ENCODE measurements around the gene MYO15B. TPM values are rescaled to one million over a fixed set of nuclear protein-coding genes. Genes with fewer than 3 reads are reported as not detected.
"Not testable (repeated sequence)": the region's sequence is repeated elsewhere in the genome, so short reads cannot be mapped to it uniquely, and the experiment has no call there.

The MYO15B gene
- total and polyA plus RNA-seq, 2 donors: 78.1 to 108 TPM

DNA sequence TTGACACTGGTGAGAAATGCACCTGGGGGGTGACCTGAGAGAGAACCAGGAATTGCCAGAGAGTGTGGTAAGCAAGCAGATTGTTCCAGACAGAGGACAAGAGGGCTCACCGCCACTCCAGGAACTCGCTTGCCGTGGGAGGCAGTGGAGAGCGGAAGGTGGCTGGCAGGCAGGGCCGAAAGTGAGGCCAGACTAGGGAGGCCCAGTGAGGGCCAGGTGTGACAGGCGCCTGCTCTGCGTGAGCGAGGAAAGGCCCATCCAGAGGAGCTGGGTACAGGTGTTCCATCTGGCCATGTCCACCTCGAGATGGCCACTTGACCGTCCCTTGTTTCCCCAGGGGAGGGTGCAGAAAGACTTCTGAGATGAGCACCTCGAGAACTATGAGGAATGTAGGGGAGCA, 11.9 kb upstream of the MYO15B start:
- no peak overlapping the region for H3K4me3 ChIP-seq (ENCODE audit: low read depth, low read length)
- peaks cover 4% of the 10 kb centered on the region for H3K36me3 ChIP-seq (ENCODE audit: insufficient read depth)
- H3K27ac ChIP-seq (ENCODE audit: low read depth): no peak overlapping the region
- H3K4me1 ChIP-seq (ENCODE audit: insufficient read depth): no peaks in the 10 kb centered on the region
- 65% methylated on average over 11 of the region's 11 CpGs for WGBS
- no peak for DNase-seq (ENCODE audit: extremely low spot score)

DNA sequence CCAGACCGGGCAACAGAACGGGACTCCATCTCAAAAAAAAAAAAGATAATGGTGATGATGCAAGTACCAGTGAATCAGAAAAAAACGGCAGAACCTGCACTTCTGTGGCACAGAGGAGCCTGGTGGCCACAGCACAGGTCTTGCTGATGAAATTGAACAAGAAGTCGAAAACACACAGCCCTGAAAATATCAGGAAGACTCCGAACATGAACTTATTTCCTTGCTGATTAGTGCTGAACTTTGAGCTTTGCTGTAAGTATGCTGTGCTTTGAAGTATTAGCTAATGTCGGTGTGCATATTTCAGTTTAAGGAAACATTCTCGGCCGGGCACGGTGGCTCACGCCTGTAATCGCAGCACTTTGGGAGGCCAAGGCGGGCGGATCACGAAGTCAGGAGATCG, 10.9 kb upstream of the MYO15B start:
- H3K36me3 ChIP-seq (ENCODE audit: insufficient read depth): peaks cover 4% of the 10 kb centered on the region
- no peak overlapping the region for H3K27ac ChIP-seq (ENCODE audit: low read depth)
- WGBS: 90% methylated on average over 14 of the region's 15 CpGs

DNA sequence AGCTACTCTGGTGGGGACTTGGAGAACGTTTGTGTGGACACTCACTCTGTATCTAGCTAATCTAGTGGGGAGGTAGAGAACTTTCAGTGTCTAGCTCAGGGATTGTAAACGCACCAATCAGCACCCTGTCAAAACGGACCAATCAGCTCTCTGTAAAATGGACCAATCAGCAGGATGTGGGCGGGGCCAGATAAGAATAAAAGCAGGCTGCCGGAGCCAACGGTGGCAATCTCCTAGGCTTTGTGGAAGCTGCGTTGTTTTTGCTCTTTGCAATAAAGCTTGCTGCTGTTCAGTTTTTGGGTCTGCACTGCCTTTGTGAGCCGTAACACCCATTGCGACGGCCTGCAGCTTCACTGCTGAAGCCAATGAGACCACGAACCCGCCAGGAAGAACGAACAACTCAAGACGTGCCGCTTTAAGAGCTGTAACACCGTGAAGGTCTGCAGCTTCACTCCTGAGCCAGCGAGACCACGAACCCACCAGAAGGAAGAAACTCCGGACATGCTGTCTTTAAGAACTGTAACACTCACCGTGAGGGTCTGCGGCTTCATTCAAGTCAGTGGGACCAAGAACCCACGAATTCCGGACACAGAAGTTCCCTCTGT, 6.4 kb upstream of the MYO15B start:
- WGBS: 81% methylated on average over 23 of the region's 23 CpGs
- not testable (repeated sequence) for H3K4me3 ChIP-seq (ENCODE audit: low read depth, low read length); DNase-seq (ENCODE audit: extremely low spot score); H3K27ac ChIP-seq (ENCODE audit: low read depth); H3K36me3 ChIP-seq (ENCODE audit: insufficient read depth); H3K4me1 ChIP-seq (ENCODE audit: insufficient read depth)

More for the DNA sequence above, 10.9 kb upstream of the MYO15B start:
- no peak overlapping the region for H3K4me3 ChIP-seq (ENCODE audit: low read depth, low read length)
- H3K4me1 ChIP-seq (ENCODE audit: insufficient read depth): no peaks in the 10 kb centered on the region
- no peak for DNase-seq (ENCODE audit: extremely low spot score)

DNA sequence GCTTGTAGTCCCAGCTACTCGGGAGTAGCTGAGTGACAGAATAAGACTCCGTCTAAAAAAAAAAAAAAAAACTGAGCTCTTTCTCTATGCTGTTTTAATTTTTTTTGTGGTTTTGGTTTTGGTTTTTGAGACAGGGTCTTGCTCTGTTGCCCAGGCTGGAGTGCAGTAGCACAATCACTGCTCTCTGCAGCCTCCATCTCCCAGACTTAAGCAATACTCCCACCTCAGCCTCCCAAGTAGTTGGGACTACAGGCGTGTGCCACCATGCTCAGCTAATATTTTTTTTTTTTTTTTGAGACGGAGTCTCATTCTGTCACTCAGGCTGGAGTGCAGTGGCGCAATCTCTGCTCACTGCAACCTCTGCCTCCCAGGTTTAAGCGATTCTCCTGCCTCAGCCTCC, 4.4 kb upstream of the MYO15B start:
- not testable (repeated sequence) for DNase-seq (ENCODE audit: extremely low spot score); H3K27ac ChIP-seq (ENCODE audit: low read depth); H3K36me3 ChIP-seq (ENCODE audit: insufficient read depth); H3K4me3 ChIP-seq (ENCODE audit: low read depth, low read length); H3K4me1 ChIP-seq (ENCODE audit: insufficient read depth)
- 89% methylated on average over 6 of the region's 6 CpGs for WGBS

DNA sequence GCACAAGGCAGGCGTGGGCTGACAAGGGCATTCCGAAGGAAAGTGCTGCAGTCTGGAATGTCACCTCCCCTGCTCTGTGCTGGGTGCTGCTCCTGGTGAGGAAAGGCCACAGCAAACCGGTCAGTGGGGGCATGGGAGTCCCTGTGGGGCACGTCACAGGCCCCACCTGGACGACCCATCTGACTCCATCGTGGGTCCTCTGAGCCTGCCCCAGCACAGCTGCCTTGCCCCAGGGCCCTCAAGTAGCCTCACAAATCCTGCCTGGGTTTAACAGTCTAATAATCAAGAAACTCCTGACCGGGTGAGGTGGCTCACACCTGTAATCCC, 2.8 kb upstream of the MYO15B start:
- Histone ChIP-seq H3K27ac (ENCODE audit: low read depth) (no peak overlapping the region), H3K36me3 (ENCODE audit: insufficient read depth) (no peaks in the 10 kb centered on the region), H3K4me1 (ENCODE audit: insufficient read depth) (no peaks in the 10 kb centered on the region), H3K4me3 (ENCODE audit: low read depth, low read length) (no peak overlapping the region)
- 91% methylated on average over 7 of the region's 7 CpGs for WGBS
- DNase-seq (ENCODE audit: extremely low spot score): no peak

DNA sequence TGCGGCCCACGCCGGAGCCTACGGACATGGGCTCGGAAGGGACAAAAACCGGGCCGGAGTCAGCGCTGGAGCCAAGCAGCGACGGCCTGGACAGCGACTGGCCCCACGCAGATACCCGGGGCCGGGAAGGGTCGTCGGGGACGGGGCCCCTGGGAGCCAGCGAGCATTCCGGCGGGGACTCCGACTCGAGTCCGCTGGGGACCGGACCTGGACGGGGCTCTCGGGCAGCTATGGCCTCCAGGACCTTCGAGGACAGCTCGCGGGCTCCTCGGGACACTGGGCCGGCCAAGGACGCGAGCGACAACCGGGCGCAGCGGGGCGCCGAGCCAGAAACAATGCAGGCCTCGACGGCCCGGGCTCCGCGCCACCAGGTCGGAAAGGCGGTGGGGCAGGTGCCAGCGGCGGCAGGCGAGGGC, 1.0 kb downstream of the MYO15B start:
- peak overlapping the region; percentile 69 for H3K4me3 ChIP-seq (ENCODE audit: low read depth, low read length)
- WGBS: 1% methylated on average over 49 of the region's 49 CpGs
- peak overlapping the region; percentile 82 for H3K27ac ChIP-seq (ENCODE audit: low read depth)
- no peaks in the 10 kb centered on the region for H3K36me3 ChIP-seq (ENCODE audit: insufficient read depth)
- DNase-seq (ENCODE audit: extremely low spot score): no peak
- H3K4me1 ChIP-seq (ENCODE audit: insufficient read depth): no peaks in the 10 kb centered on the region

DNA sequence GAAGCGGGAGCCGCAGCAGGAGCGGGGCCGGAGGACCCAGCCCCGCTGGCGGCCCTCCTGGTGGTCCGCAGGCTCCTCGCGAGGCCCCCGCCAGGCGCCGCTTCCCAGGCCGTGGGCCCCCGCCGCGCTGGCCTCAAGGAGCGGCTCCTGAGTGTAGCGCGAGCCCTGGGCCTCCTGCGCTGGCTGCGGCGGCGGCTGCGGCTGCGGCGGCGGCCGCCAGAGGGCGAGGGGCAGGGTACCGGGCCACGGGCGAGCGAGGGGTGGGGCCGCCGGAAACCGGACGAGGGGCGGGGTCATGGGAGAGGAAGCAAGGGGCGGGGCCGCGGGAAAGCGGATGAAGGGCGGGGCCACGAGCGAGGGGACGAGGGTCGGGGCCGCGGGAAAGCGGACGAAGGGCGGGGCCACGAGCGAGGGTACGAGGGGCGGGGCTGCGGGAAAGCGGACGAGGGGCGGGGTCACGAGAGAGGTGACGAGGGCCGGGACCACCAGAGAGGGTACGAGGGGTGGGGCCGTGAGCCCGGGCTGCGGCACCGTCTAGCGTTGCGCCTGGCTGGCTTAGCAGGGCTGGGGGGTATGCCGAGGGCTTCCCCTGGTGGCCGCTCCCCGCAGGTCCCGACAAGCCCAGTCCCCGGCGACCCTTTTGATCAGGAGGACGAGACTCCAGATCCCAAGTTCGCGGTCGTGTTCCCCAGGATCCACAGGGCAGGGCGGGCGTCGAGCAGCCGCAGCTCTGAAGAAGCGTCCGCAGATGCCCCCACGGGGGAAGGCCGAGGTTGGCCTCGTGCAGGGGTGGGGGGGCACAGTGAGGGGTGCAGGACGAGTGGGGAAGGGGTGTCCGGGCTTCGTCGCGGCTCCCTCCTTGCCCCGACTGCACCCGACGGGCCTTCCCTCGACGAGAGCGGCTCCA, 1.7 kb downstream of the MYO15B start:
- no peaks in the 10 kb centered on the region for H3K36me3 ChIP-seq (ENCODE audit: insufficient read depth)
- H3K27ac ChIP-seq (ENCODE audit: low read depth): peak overlapping the region; percentile 82
- DNase-seq (ENCODE audit: extremely low spot score): peak; percentile 66
- WGBS: 6% methylated on average over 100 of the region's 100 CpGs
- no peaks in the 10 kb centered on the region for H3K4me1 ChIP-seq (ENCODE audit: insufficient read depth)
- peak overlapping the region; percentile 69 for H3K4me3 ChIP-seq (ENCODE audit: low read depth, low read length)

DNA sequence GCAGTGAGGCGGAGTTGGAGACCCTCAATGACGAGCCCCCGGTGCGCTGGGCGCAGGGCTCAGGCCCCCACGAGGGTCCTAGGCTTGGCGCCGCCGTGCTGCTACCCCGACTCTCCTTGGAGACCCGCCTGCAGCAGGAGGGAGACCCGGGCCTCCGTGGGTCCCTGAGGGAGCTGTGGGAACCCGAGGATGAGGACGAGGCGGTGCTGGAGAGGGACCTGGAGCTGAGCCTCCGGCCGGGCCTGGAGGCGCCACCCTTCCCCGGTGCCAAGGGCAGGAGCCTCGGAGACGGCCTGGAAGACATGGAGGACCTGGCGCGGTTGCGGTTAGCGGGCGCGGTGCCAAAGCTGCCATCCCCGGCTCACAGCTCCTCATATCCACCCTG, 2.3 kb downstream of the MYO15B start:
- H3K4me1 ChIP-seq (ENCODE audit: insufficient read depth): no peaks in the 10 kb centered on the region
- peak overlapping the region; percentile 49 for H3K4me3 ChIP-seq (ENCODE audit: low read depth, low read length)
- no peak overlapping the region for H3K27ac ChIP-seq (ENCODE audit: low read depth)
- 64% methylated on average over 29 of the region's 29 CpGs for WGBS
- H3K36me3 ChIP-seq (ENCODE audit: insufficient read depth): no peaks in the 10 kb centered on the region
- no peak for DNase-seq (ENCODE audit: extremely low spot score)

DNA sequence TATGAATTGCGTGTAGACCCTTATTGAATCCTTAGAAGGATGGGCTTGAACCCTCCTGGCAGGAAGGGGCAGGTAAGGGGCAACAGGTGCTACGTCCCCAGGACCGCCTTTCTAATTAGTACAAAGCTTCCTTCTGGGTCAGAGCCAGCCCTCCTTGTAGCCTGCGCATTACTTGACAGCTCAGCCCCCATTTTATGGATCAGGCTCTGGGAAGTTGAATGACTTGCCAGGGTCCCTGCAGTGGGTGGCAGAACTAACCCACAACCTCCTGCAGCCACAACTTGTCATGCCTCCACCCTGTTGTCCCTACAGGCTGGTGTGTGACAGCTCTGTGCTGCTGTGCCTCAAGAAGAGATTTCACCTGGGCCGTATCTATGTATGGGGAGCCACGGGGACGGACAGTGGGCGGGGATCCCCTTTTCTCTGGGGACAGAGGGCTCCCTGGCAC, 2.7 kb downstream of the MYO15B start:
- 86% methylated on average over 8 of the region's 8 CpGs for WGBS
- DNase-seq (ENCODE audit: extremely low spot score): no peak
- H3K4me1 ChIP-seq (ENCODE audit: insufficient read depth): no peaks in the 10 kb centered on the region
- no peaks in the 10 kb centered on the region for H3K36me3 ChIP-seq (ENCODE audit: insufficient read depth)
- no peak overlapping the region for H3K27ac ChIP-seq (ENCODE audit: low read depth)
- H3K4me3 ChIP-seq (ENCODE audit: low read depth, low read length): no peak overlapping the region

DNA sequence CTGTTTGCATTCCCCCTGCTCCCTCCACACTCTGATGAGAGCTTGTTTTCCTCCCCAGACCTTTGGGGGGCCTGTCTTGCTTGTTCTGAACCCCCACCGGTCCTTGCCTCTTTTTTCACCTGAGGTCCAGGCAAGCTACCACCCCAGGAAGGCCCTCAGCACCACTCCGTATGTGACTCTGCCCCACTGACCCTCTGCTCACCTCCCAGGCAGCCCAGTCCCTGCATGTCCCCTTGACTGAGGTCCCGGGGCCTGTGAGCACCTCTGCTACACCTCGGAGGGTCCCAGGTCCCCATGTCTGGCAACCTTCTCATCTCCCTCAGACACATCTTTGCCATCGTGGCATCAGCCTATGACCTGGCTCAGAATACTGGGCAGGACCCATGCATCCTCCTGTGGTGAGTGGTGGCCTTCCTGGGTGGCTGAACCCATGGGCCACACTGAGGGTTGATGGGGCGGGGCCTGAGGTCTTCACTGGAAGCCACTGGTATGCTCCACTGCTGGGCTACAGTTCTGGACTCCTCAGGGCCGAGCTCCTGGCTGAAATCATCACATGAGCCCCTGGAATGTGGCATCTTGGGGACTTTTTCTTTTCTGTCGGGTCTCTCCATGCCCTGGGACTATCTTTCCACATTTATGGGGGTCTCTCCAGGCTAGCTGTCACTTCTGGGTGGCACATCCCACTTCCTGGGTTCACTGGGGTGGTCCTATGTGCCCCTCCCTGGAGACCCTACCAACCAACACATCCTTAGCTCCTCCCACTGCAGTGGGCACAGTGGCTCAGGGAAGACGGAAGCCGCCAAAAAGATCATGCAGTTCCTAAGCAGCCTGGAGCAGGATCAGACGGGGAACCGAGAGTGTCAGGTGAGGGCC, 3.5 kb downstream of the MYO15B start:
- Histone ChIP-seq H3K27ac (ENCODE audit: low read depth) (no peak overlapping the region), H3K4me3 (ENCODE audit: low read depth, low read length) (no peak overlapping the region), H3K4me1 (ENCODE audit: insufficient read depth) (no peaks in the 10 kb centered on the region), H3K36me3 (ENCODE audit: insufficient read depth) (no peaks in the 10 kb centered on the region)
- DNase-seq (ENCODE audit: extremely low spot score): no peak
- 84% methylated on average over 12 of the region's 12 CpGs for WGBS

DNA sequence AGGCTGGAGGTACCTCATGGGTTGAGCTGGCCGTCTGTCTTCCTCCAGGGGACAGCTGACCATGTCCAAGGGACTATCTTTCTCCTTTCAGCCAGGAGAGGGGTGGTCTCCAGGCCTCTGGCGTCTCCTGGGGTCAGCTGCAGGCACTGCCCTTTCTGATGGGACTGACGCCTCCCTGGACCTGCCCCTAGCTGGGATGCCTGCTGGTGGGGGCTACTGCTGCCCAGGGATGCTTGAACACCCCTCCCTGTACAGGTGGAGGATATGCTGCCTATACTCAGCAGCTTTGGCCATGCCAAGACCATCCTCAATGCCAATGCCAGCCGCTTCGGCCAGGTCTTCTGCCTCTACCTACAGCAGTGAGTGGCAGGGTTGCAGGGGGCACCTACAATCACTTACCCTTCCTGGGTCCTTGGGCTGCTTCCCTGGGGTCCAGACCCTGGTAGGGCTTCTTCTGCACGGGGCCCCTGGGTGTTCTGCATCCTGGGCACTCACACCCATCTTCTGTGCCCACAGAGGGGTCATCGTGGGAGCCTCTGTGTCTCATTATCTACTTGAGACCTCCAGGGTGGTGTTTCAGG, 4.2 kb downstream of the MYO15B start:
- WGBS: 95% methylated on average over 7 of the region's 7 CpGs
- Histone ChIP-seq H3K4me3 (ENCODE audit: low read depth, low read length) (no peak overlapping the region), H3K4me1 (ENCODE audit: insufficient read depth) (no peaks in the 10 kb centered on the region), H3K36me3 (ENCODE audit: insufficient read depth) (no peaks in the 10 kb centered on the region), H3K27ac (ENCODE audit: low read depth) (no peak overlapping the region)
- DNase-seq (ENCODE audit: extremely low spot score): no peak

DNA sequence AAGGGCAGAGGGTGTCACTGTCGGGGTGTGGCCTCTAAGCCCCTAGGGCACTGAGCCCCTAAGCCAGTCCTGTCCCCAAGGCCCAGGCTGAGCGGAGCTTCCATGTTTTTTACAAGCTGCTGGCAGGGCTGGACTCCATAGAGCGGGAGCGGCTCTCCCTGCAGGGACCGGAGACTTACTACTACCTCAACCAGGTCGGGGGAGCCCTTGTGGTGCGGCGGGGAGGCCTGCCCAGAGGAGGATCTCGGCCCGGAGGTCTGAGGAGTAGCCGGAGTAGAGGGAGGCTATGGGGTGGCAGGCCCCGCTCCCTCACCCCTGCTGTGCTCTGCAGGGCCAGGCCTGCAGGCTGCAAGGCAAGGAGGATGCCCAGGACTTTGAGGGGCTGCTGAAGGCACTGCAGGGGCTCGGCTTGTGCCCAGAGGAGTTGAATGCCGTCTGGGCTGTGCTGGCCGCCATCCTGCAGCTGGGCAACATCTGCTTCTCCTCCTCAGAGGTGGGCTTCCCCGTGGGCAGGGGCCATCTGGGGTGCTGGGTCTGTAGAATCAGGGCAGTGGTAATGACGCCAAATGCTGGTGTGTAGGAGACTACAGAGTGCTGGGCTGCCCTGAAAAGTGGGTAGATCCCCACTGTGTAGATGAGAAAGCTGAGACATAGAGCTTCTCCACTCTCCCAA, 4.9 kb downstream of the MYO15B start:
- Histone ChIP-seq H3K36me3 (ENCODE audit: insufficient read depth) (no peaks in the 10 kb centered on the region), H3K4me1 (ENCODE audit: insufficient read depth) (no peaks in the 10 kb centered on the region), H3K4me3 (ENCODE audit: low read depth, low read length) (no peak overlapping the region), H3K27ac (ENCODE audit: low read depth) (no peak overlapping the region)
- no peak for DNase-seq (ENCODE audit: extremely low spot score)
- 89% methylated on average over 17 of the region's 17 CpGs for WGBS

DNA sequence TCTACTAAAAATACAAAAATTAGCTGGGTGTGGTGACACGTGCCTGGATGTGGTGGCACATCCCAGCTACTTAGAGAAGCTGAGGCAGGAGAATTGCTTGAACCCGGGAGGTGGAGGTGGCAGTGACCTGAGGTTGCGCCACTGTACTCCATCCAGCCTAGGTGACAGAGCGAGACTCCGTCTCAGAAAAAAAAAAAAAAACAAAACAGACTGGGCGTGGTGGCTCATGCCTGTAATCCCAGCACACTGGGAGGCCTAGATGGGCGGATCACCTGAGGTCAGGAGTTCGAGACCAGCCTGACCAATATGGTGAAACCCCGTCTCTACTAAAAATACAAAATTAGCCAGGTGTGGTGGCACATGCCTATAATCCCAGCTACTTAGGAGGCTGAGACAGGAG, 5.8 kb downstream of the MYO15B start:
- H3K27ac ChIP-seq (ENCODE audit: low read depth); H3K4me1 ChIP-seq (ENCODE audit: insufficient read depth); DNase-seq (ENCODE audit: extremely low spot score); H3K4me3 ChIP-seq (ENCODE audit: low read depth, low read length); H3K36me3 ChIP-seq (ENCODE audit: insufficient read depth): not testable (repeated sequence)
- 90% methylated on average over 9 of the region's 9 CpGs for WGBS

Data from urinary bladder (tissue), 4 donors.